GM21360 (cell line): ENCODE results near the gene SPOCK2.

ENCODE experiments used
- ATAC-seq: cut with Tn5 transposase; IDR thresholded peaks from one replicate; pipeline ENCODE4 v1.9.1; 2021; ENCODE audit warnings: mild to moderate bottlenecking, moderate library complexity; ENCODE audit not compliant: unreplicated experiment

Gene SPOCK2

DNA sequence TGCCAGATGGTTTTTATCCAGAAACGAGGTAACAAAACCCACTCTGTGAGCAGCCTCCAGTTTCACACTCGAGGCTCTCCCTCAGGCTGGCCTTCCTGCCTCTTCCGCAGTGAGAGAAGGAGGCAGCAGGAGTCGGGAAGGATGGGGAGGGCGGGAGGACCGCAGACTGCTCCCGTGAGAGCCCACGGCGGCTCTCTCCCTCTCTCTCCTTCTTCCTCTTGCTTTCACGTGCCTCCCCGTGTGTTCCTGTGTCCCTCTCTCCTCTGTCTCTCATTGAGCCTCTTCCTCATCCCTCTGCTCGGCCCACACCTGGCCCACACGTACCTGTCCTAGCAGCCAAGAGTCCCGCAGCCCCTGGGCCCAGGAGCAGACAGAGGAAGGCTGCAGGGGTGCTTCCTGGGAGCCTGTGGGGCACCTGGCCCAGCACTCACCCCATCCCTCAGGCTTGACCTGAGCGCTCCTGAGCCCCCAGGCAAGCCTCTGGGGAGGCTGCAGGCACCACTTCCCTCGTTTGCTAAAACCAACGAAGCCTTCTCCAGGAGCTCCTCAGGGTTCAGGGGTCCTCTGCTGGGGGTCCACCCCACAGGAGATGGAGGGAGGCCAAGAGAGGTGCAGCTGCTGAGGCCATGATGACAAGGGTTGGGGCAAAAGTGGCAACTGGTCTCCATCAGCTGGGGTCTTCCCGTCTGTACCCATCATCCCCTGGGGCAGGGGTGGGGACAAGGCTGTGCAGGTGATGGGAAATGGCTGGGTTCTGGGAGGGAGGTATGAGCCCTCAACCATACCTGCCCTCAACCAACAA, 13.6 kb downstream of the SPOCK2 start:
- ATAC-seq, result no peak

- no peak for ATAC-seq
Measured at GRCh38 chr10:72073708-72074573, 14.4 kb downstream of the SPOCK2 start.

GRCh38 chr10:72072639-72073038, 15.7 kb downstream of the SPOCK2 start:
- no peak for ATAC-seq

DNA sequence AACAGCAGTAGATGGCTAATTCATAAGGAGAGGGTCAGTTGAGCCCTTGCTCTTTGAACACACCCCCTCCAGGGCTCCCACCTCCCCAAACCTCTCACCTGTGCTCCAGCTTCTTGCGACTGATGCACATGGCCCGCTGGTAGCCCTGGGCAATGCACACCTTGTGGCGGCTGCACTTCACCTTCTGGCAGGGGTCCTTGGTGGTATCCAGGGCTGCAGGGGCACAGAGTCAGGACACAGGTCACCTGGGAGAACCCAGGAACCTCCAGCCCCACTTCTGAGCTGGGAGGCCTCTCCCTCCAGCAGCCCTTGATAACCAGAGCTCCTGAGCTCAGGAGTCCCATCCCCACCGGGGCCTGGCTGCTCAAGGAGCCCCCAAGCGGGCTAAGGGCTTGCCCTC, 16.3 kb downstream of the SPOCK2 start:
- ATAC-seq, result no peak

GRCh38 chr10:72069751-72070526, 18.4 kb downstream of the SPOCK2 start:
- ATAC-seq, result no peak

GRCh38 chr10:72068901-72069446, 19.4 kb downstream of the SPOCK2 start:
- ATAC-seq, result no peak

GRCh38 chr10:72068126-72068765, 20.1 kb downstream of the SPOCK2 start:
- no peak for ATAC-seq

DNA sequence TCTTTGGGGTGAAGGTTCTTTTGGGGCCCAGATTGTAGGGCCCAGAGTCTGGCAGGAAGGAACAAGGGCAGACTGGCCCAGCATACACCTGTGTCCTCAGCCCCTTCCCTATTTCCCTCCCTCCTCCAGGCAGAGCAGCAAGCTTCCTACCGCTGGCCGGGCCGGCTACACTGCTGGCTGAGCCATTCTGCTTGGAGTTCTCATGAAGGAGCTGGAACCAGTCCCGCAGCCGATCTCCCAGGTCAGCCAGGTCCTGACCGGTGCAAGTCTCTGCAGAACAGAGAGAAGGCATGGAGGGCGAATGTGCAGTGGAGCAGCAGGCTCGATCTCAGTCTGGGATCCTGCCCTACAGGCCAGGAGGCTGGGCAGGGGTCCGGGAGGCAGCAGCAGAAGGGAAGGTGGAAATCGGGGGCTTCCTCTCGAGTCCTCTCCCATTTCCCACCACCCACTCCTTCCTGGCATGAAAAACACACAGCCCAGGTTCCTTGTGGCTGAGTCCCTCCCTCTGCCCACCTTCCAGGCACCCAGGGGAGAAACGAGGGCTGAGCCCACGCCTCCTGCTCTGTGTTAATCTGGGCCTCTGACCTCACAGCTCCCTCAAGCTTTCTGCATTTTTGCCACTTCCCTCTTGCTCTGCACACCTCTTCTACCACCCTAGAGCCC, 20.8 kb downstream of the SPOCK2 start:
- ATAC-seq, result no peak

GRCh38 chr10:72066318-72067284, 21.8 kb downstream of the SPOCK2 start:
- ATAC-seq, result no peak

DNA sequence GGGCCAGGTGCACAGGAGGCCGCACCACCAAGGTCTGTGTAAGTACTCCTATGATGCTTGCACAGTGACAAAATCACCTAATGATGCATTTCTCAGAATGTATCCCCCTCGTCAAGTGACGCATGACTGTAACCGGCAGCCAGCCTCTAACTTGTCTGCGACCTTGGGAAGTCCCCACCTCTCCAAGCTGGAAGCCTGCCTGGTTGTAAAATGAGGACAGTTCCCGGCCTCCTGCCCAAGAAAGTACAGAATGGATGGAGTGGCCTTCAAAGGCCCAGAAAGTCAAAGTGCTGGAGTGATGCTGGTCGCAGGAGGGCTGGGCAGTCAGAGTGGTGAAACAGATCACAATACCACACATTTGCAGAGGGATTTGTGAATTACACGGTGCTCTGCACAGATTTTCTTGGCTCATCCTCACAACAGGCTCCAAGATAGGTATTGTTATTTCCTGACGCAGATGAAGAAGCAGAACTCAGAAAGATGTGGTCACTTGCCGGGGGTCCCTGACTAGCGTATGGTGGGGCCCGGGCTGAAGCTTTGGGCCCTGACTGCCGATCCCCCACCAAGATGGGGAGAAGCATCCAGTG, 22.8 kb downstream of the SPOCK2 start:
- ATAC-seq, result no peak

DNA sequence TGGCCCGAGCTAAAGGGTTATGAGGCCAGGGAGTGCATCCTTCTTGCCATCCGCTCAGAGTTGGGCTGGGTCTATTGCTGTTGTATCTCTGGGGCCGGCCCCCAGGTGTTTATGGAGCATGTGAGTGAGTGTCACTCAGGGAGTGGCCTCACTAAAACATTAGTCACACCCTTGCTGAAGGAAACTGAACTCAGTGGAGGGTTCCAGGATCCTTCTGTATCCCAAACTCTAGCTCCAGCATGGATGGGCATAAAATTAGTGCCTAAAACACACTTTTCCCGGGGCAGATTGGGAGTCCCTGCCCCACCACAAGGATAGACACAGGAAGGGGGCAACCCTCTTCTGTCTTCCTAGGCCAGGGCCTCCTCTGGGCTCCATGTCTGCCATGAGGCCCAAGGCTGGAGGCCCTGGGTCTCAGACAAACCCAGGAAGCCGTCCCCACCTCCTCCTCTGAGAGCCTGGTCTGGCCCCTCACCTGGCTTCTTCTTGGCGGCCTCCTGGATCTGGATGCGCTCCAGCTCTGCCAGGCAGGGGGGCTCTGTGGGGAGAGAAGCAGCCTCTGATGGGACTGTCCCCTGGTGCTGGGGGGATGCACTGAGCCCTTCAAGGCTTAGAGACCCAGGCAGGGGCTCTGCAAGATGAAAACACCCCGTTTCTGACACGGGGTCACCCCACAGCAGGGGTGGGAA, 24.5 kb downstream of the SPOCK2 start:
- no peak for ATAC-seq

DNA sequence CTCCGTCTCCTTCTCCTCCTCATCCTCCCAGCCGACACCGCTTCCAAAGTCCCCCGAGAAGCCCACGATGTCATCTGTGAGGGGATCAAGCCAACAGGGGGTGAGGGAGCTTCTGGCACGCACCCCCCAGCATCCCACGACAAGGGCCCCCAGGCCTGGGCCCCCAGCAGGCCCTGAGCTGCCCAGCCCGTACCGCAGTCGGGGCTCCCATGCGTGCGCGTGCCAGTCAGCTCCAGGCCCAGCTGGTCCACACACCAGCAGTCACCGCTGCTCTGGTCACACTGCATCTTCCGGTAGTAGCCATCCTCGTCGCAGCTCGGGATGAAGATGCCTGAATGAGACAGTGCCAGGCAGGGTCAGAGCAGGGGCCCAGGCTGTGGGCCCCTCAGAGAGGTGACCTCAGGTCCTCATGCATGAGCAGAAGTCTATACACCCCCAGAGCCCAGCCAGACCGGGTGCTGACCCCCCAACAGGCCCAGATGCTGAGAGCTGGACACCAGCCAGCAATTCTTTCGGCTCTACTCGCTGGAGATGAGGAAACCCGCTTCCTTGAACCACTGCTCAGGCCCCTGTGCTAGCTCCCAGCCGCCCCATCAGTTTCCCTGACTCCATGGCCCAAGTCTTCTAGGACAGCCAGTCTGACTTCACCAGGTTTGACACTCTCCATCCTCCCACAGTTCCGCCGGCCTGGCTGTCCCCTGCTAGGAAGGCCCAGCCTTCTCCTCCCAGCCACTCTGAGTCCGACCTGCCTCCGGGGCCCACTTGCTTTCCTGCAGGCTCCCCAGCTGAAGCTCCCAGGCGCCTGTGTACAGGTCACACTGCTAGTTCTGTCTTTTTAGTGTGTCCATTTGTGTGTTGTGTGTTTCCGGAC, 25.3 kb downstream of the SPOCK2 start:
- ATAC-seq, result no peak

- ATAC-seq, result no peak
Measured at GRCh38 chr10:72062382-72062781, 26.0 kb downstream of the SPOCK2 start.

- no peak for ATAC-seq
Measured at GRCh38 chr10:72061930-72062329, 26.4 kb downstream of the SPOCK2 start.

DNA sequence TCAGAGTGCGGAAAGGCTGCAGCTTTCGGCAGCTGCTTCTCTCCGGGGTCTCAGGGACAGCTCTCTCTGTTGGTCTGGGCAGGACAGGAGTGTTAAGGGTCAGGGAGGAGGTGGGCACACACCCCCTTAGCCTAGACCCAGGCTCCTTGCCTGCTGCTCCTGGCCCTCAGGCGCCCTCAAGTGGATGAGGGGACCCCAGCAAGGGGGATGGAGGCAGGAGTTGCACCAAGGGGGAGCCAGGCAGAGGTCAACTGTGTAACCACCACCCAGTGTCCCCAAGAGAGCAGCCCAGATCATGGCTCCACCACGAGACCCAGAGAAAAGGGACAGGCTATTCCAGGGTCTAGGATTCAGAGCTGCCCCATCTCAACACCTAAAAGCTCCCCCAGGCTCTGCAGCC, 26.9 kb downstream of the SPOCK2 start:
- ATAC-seq, result no peak

GRCh38 chr10:72059843-72060822, 28.2 kb downstream of the SPOCK2 start:
- no peak for ATAC-seq
